Activated CD4-positive, alpha-beta T cell treated with anti-CD3 and anti-CD28 coated beads for 1 hour (primary cell): Measurements from ENCODE around the gene MSH3.
"Not testable (repeated sequence)": the region's sequence is repeated elsewhere in the genome, so short reads cannot be mapped to it uniquely, and the experiment has no call there.

Source experiments
- DNase-seq: peaks from one replicate; pipeline ENCODE4 v3.0.0-alpha.2; 2020

The MSH3 gene

GRCh38 chr5:80759866-80760577 lies 105.6 kb downstream of the MSH3 start:
- no peak for DNase-seq

DNA sequence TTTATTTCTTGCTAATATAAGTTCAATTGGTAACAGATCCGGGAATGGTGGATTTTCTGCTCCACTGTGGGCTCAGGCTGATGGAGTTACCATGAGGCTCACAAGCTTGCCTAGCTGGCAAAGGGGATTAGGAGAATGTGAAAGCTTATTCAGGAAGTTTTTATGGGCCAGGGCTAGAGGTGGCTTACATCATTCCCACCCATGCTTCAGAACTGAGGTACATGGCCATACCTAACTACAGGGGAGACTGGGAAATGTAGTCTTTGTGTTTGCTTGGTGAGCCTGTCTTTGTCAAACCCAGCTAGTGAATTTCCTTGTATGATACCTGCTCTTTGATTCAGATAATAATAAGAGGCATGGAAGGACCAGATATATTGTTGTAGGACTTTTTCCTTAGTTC lies 106.2 kb downstream of the MSH3 start:
- DNase-seq = no peak

DNA sequence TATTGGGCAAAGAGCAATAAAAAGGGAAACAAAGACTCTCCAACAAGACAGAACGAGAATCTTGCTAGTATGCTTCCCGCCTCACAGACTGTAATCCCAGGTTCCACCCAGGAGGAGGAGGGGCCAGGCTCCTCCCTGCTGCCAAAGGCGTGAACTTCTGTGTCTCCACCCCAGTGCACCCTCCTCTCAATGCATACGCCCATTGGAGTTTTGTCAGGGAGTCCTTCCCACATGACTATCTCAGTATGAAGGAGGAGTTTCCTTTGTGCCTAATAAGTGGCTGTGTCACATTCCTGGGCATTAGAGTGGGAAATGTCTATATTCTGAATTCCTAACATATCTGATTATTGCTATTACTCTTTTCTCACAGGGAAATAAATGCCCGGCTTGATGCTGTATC lies 106.7 kb downstream of the MSH3 start:
- no peak for DNase-seq

- no peak for DNase-seq
Measured at GRCh38 chr5:80761966-80762365, 107.5 kb downstream of the MSH3 start.

- DNase-seq = no peak
Measured at GRCh38 chr5:80762573-80762972, 108.1 kb downstream of the MSH3 start.

- DNase-seq = no peak
Measured at GRCh38 chr5:80763211-80763610, 108.8 kb downstream of the MSH3 start.

GRCh38 chr5:80763873-80764647 lies 109.6 kb downstream of the MSH3 start:
- DNase-seq = no peak

GRCh38 chr5:80764786-80765185 lies 110.3 kb downstream of the MSH3 start:
- DNase-seq = no peak

- no peak for DNase-seq
Measured at GRCh38 chr5:80777347-80778287, 123.2 kb downstream of the MSH3 start.

DNA sequence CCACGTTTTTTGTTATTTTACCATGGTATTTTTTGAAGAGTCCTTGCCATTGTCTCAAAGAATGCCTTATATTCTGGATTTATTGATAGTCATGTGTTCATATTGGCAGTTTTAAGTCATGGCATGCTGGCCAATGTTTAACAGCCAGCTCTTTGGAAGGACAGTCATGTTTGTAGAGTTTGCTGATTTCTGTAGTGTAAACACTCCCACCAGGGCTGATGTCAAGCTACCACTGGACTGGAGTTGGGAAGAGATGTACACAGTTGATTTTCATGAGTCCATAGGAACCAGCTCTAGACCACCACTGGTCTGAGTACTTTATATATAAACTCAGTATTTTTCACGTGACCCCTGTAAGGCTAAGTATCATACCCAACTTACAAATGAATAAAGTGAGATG lies 125.6 kb downstream of the MSH3 start:
- DNase-seq = no peak

- DNase-seq = no peak
Measured at GRCh38 chr5:80780761-80781285, 126.4 kb downstream of the MSH3 start.

DNA sequence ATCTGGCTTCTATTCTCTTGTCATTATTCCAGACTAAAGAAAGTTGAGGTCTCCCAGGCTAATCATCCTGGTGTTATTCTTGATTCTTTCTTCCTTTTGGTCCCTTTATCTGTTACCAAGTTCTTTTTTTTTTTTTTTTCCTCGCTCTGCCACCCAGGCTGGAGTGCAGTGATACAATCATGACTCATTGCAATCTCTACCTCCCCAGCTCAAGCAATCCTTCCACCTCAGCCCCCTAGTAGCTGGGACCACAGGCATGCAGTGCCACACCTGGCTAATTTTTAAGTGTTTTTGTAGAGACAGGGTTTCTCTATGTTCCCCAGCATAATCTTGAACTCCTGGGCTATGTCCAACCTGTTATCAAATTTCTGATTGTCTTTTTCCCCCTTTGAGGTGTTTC lies 126.9 kb downstream of the MSH3 start:
- no peak for DNase-seq

GRCh38 chr5:80782626-80783025 lies 128.2 kb downstream of the MSH3 start:
- no peak for DNase-seq

GRCh38 chr5:80783751-80784150 lies 129.3 kb downstream of the MSH3 start:
- not testable (repeated sequence) for DNase-seq

DNA sequence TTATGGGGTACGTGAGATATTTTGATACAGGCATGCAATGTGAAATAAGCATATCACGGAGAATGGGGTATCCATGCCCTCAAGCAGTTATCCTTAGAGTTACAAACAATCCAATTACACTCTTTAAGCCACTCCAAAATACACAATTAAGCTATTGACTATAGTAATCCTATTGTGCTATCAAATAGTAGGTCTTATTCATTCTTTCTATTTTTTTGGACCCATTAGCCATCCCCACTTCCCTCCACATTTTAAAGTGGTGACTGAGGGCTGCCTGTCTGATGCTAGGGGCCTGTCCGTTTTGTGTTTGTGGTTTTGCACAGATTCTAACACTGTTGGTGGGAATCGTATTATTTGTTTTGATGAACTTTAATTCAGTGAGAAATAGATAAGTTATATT lies 130.0 kb downstream of the MSH3 start:
- no peak for DNase-seq

DNA sequence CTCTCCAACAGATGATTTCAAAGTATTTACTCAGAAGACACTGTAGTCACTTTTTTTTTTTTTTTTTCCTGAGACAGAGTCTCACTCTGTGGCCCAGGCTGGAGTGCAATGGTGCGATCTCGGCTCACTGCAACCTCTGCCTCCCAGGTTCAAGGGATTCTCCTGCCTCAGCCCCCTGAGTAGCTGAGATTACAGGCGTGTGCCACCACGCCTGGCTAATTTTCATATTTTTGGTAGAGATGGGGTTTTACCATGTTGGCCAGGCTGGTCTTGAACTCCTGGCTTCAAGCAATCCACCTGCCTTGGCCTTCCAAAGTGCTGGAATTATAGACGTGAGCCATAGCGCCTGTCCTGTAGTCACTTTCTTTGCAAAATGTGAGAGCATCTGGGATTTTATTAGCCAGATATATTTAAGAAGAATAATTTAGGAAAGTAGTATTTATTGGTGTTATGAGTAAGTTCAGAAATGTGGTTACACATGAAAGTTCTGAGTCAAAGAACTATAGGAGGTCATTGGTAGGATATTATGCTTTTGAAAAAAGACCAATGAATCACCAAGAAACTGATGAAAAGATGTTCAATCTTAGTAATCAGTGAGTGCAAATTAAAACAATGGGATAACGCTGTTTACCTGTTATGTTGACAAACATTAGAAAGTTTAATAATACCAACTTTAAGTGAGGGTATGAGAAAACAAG lies 135.0 kb downstream of the MSH3 start:
- DNase-seq = not testable (repeated sequence)

- DNase-seq = no peak
Measured at GRCh38 chr5:80790698-80791097, 136.2 kb downstream of the MSH3 start.

- no peak for DNase-seq
Measured at GRCh38 chr5:80793354-80793753, 138.9 kb downstream of the MSH3 start.

GRCh38 chr5:80796846-80797245 lies 142.4 kb downstream of the MSH3 start:
- DNase-seq = no peak

GRCh38 chr5:80797428-80798024 lies 143.1 kb downstream of the MSH3 start:
- DNase-seq = no peak

- DNase-seq = no peak
Measured at GRCh38 chr5:80798166-80798565, 143.7 kb downstream of the MSH3 start.

- DNase-seq = no peak
Measured at GRCh38 chr5:80798633-80799032, 144.2 kb downstream of the MSH3 start.
